ENCODE measurements around the gene ABR. TPM values are rescaled to one million over a fixed set of nuclear protein-coding genes. Genes with fewer than 3 reads are reported as not detected.
"Not testable (repeated sequence)": the region's sequence is repeated elsewhere in the genome, so short reads cannot be mapped to it uniquely, and the experiment has no call there.

Gene ABR
- total and polyA plus RNA-seq, 2 of the 8 experiments (the other 6 are each of a cell fraction or from before 2014, with no cell fraction given) = 44.8 to 47.2 TPM

DNA sequence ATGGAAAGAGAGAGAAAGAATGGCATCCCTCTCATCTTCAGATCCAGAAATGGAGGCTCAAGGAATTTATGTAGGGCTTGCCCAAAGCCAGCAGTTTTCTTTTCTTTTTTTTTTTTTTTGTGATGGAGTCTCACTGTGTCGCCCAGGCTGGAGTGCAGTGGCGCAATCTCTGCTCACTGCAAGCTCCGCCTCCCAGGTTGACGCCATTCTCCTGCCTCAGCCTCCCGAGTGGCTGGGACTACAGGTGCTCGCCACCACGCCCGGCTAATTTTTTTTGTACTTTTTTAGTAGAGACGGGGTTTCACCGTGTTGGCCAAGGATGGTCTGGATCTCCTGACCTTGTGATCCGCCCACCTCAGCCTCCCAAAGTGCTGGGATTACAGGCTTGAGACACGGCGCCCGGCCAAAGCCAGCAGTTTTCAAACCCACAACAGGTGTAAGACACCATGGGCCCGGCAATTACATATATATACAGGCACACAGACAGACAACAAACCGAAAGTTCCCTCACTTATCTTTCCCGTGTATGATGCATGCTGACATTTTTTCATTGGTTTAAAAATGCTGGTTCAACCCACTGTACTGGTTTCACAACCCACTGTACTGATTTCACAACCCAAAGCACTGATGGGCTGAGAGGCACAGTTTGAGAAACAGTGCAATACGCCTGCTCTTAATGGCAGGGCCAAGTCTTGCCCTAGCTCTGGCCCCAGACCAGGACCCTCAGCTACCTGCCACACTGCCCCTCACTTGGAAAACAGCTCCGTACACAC is 81.6 kb downstream of the ABR start:
- DNase-seq (ENCODE audit: low read depth in 1 of 2, low spot score in 2 of 2); H4K8ac ChIP-seq (ENCODE audit: extremely low read depth, insufficient read depth, low read length); H2BK15ac ChIP-seq (ENCODE audit: low read length); H2AFZ ChIP-seq (ENCODE audit: low read length); H3K9ac ChIP-seq (replicated peaks in 1 of 4; ENCODE audit: extremely low read depth in 1 of 4, low read depth in 3 of 4, low read length in 3 of 4); H2AK5ac ChIP-seq (ENCODE audit: low read depth, low read length); H2BK20ac ChIP-seq (ENCODE audit: low read length); H3K79me2 ChIP-seq (ENCODE audit: control insufficient read depth in 1 of 2, insufficient read depth in 2 of 2, low read length in 2 of 2); H3K4me2 ChIP-seq (ENCODE audit: insufficient read depth in 1 of 2, low read depth in 2 of 2, low read length in 2 of 2); H3K79me1 ChIP-seq (ENCODE audit: low read depth, low read length); H3K9me3 ChIP-seq (ENCODE audit: insufficient read depth in 2 of 2, low read depth in 1 of 2, low read length in 1 of 2); H3K4me1 ChIP-seq (replicated peaks in 1 of 4; ENCODE audit: control insufficient read depth in 3 of 4, insufficient read depth in 4 of 4, low read length in 3 of 4); H3K23ac ChIP-seq (ENCODE audit: insufficient read length); H3K36me3 ChIP-seq (ENCODE audit: control insufficient read depth in 2 of 4, insufficient read depth in 4 of 4, low read length in 3 of 4); H3K56ac ChIP-seq (replicated peaks; ENCODE audit: insufficient read length, low read depth, low read length); H4K5ac ChIP-seq (ENCODE audit: insufficient read length, low read depth, low read length); H3K27ac ChIP-seq (ENCODE audit: low read depth, low read length); H3K14ac ChIP-seq (ENCODE audit: insufficient read length); POLR2A ChIA-PET (ENCODE audit: partially characterized antibody); H2BK12ac ChIP-seq (ENCODE audit: low read depth, low read length); H3K23me2 ChIP-seq (ENCODE audit: low read depth, low read length); FAIRE-seq; H3K4me3 ChIP-seq (ENCODE audit: extremely low read depth in 1 of 4, insufficient read depth in 2 of 4, low read depth in 3 of 4, low read length in 4 of 4); H3K18ac ChIP-seq (ENCODE audit: extremely low read depth, low read length); H3K27me3 ChIP-seq (replicated peaks in 1 of 4; ENCODE audit: control insufficient read depth in 3 of 4, extremely low read depth in 1 of 4, insufficient read depth in 3 of 4, low read length in 3 of 4); H4K91ac ChIP-seq (replicated peaks; ENCODE audit: insufficient read length, low read length); H2BK120ac ChIP-seq (replicated peaks; ENCODE audit: low read depth, low read length); H3K4ac ChIP-seq (replicated peaks; ENCODE audit: insufficient read length, low read depth, low read length); H4K20me1 ChIP-seq (replicated peaks in 1 of 2; ENCODE audit: control insufficient read depth in 1 of 2, insufficient read depth in 2 of 2, low read length in 2 of 2); H2BK5ac ChIP-seq (ENCODE audit: low read depth, low read length): not testable (repeated sequence)
- WGBS, 2 experiments (ENCODE audit: extremely low coverage in 1 of 2, insufficient coverage in 1 of 2, insufficient read length in 1 of 2, insufficient replicate concordance in 2 of 2, low coverage in 1 of 2, low lambda C conversion rate in 2 of 2, missing lambda C conversion rate in 1 of 2) = 96% methylated on average over 17 of the region's 19 CpGs; no CpG with 5 or more reads in 1 of the 2 experiments
- CTCF ChIA-PET (ENCODE audit: partially characterized antibody) = interaction anchor here (0.7 kb wide), 1 partner anchor 39 kb away, joined by 3 read pairs; no protein-coding TSS in a partner anchor
